A673 (cell line): ENCODE results near the gene SIT1. TPM values are rescaled to one million over a fixed set of nuclear protein-coding genes. Genes with fewer than 3 reads are reported as not detected.

Experiments used
- BruUV-seq: library from RNA; stranded (reverse); fragments of 400-500 nt; replicated peaks from 2 replicates; lab custom pipeline; 2021; lab: Mats Ljungman, UMichigan
- CTCF ChIA-PET: fragments of 300-600 bp; sonication (Branson Sonifier 250); formaldehyde crosslinking; loops from one replicate; lab custom pipeline; 2022; ENCODE audit warnings: antibody characterized with exemption; lab: Charles Lee
- POLR2A ChIA-PET: fragments of 300-600 bp; sonication (Branson Sonifier 250); formaldehyde crosslinking; loops from one replicate; lab custom pipeline; 2022; ENCODE audit warnings: antibody characterized with exemption; ENCODE audit not compliant: low non-redundant PET; lab: Charles Lee
- DNase-seq: peaks from one replicate; pipeline ENCODE4 v3.0.0-alpha.2; 2015; ENCODE audit warnings: low spot score
- H3K27ac ChIP-seq: fragments of 200-600 bp; sonication (generic); 2 replicates; pipeline ENCODE4 v1.5.1; 2016; ENCODE audit warnings: mixed run types, low read depth, mild to moderate bottlenecking, mixed read lengths, antibody characterized with exemption, low read length; ENCODE audit not compliant: poor library complexity, severe bottlenecking
- H3K27me3 ChIP-seq: fragments of 200-600 bp; sonication (generic); replicated peaks from 2 replicates; pipeline ENCODE4 v1.6.1; 2017; ENCODE audit warnings: mixed run types, low read depth, mild to moderate bottlenecking, mixed read lengths, antibody characterized with exemption, low read length; ENCODE audit not compliant: insufficient read depth, poor library complexity
- H3K36me3 ChIP-seq: fragments of 200-600 bp; sonication (generic); 2 replicates; pipeline ENCODE4 v1.6.1; 2016; ENCODE audit warnings: mixed run types, mild to moderate bottlenecking, mixed read lengths, antibody characterized with exemption, low read length; ENCODE audit not compliant: insufficient read depth, poor library complexity, severe bottlenecking
- H3K4me1 ChIP-seq: fragments of 200-600 bp; sonication (generic); 2 replicates; pipeline ENCODE4 v1.6.1; 2017; ENCODE audit warnings: mixed run types, mild to moderate bottlenecking, mixed read lengths, antibody characterized with exemption, low read length; ENCODE audit not compliant: insufficient read depth, poor library complexity, severe bottlenecking
- H3K4me3 ChIP-seq: fragments of 200-600 bp; sonication (generic); 2 replicates; pipeline ENCODE4 v1.5.1; 2016; ENCODE audit warnings: low read depth, mixed run types, mild to moderate bottlenecking, mixed read lengths, low read length; ENCODE audit not compliant: poor library complexity, severe bottlenecking
- H3K9me3 ChIP-seq: fragments of 200-600 bp; sonication (generic); 2 replicates; pipeline ENCODE4 v1.6.1; 2016; ENCODE audit warnings: mixed run types, low read depth, mild to moderate bottlenecking, mixed read lengths, antibody characterized with exemption, low read length; ENCODE audit not compliant: poor library complexity, severe bottlenecking
- EZH2 ChIP-seq: fragments of 200-600 bp; sonication (generic); IDR thresholded peaks from 2 replicates; pipeline ENCODE4 v1.6.1; 2017; ENCODE audit warnings: borderline replicate concordance, low read depth, mild to moderate bottlenecking, mixed read lengths, antibody characterized with exemption, low read length; ENCODE audit not compliant: poor library complexity, severe bottlenecking
- intact Hi-C: fragments of 100-400 bp; cut with micrococcal nuclease; formaldehyde crosslinking; loops from one replicate; pipeline ENCODE4 v1.10.0; 2022; ENCODE audit not compliant: unreplicated experiment
- microRNA-seq: library from miRNA; unstranded; fragments of <30 nt; microRNA quantifications from one replicate; pipeline ENCODE4 v1.2.0, GENCODE V29; 2021
- total RNA-seq: library from RNA; stranded (reverse); gene quantifications from 2 replicates; pipeline ENCODE4 v1.2.3, GENCODE V29; 2021
- TF ChIP-seq, protein P1 (sequence below): fragments of 300-800, 200-600 bp; sonication (generic); conservative IDR thresholded peaks from 2 replicates; pipeline ENCODE4 v1.5.1; 2017; ENCODE audit warnings: low read depth, mild to moderate bottlenecking, antibody characterized with exemption, low read length, moderate library complexity, mixed read lengths

Gene SIT1
- total RNA-seq, 1 experiment from 2014 or later = not detected

DNA sequence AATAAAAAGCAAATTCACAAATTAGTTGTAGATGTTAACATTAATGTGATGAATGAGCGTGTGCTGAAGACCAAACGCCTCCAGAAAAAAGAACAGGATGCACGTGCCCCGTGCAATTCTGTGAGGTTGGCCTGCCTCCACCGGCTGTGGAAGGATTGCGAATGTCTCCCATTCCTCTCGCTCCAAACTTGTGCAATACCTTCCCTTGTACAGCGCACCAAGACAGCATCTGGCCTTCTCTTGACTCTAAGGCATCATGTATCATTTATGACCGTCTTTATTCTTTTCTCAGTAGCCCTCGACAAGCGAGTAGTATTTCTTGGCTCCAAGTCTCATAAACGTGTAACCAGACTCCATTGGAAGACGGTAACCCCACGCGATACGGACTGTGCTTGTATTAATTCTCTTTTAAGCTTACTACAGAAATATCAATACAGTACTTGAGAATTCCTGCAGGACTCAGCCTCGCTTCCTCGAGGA lies 47.2 kb downstream of the SIT1 start:
- CTCF ChIA-PET = interaction anchor here (0.5 to 0.9 kb wide), 7 partner anchors 12 to 137 kb away, joined by 3 to 4 read pairs (median 4); no protein-coding TSS in a partner anchor
- BruUV-seq = TSS peak; percentile 95
- peaks cover under 1% of the 10 kb centered on the region for H3K36me3 ChIP-seq
- POLR2A ChIA-PET = no interaction called here
- no peaks in the 10 kb centered on the region for H3K9me3 ChIP-seq
- H3K27ac ChIP-seq = peak overlapping the region; percentile 79
- TF ChIP-seq, protein P1, sequence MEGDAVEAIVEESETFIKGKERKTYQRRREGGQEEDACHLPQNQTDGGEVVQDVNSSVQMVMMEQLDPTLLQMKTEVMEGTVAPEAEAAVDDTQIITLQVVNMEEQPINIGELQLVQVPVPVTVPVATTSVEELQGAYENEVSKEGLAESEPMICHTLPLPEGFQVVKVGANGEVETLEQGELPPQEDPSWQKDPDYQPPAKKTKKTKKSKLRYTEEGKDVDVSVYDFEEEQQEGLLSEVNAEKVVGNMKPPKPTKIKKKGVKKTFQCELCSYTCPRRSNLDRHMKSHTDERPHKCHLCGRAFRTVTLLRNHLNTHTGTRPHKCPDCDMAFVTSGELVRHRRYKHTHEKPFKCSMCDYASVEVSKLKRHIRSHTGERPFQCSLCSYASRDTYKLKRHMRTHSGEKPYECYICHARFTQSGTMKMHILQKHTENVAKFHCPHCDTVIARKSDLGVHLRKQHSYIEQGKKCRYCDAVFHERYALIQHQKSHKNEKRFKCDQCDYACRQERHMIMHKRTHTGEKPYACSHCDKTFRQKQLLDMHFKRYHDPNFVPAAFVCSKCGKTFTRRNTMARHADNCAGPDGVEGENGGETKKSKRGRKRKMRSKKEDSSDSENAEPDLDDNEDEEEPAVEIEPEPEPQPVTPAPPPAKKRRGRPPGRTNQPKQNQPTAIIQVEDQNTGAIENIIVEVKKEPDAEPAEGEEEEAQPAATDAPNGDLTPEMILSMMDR = no peak
- TF ChIP-seq EZH2 = no peak
- intact Hi-C loops = loop anchor here (5.0 to 10.0 kb wide), 3 partner anchors 44 to 486 kb away; partner anchors contain the start of genes ATOSB, HINT2 and SPAG8
- no peaks in the 10 kb centered on the region for H3K4me1 ChIP-seq
- no peak for DNase-seq
- H3K27me3 ChIP-seq = no peaks in the 10 kb centered on the region
- peak overlapping the region; percentile 79 for H3K4me3 ChIP-seq

DNA sequence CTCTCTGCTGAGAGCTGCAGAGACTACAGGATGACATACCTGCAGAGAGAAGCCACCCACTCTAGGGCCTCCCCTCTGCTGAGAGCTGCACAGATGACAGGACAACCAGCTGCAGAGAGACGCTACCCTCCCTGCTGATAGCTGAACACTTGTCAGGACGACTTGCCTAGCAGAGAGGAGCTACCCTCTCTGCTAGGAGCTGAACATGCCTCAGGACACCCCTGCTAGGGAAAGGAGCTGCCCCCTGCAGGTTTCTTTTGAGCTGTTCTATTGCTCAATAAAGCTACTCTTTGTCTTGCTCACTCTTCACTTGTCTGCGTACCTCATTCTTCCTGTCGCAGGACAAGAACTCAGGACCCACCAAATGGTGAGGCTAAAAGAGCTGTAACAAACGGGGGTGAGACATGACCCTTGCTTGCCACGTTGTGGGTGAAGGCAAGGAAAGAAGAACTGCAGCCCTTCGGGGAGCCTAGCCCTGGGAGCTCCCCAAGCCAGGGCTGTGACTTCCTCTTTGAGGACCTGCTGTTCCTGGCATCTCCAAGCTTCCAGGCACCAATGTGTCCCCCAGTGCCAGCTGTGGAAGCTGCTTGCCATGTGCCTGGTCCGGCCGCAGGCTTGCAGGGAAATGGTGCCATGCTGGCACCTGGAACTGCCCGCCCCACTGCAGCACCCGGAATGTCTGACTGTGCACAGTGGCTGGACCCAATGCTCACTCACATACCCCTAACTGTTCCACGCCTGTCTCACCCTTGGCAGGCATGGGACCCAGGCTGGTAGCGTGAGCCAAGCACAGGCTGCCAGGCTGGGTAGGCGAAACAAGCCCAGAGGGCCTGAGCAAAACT lies 50.7 kb downstream of the SIT1 start:
- H3K36me3 ChIP-seq = no peaks in the 10 kb centered on the region

More for the DNA sequence above, 50.7 kb downstream of the SIT1 start:
- no TSS peak for BruUV-seq
- ChIA-PET CTCF (interaction anchor here (0.6 kb wide), 1 partner anchor 480 kb away, joined by 4 read pairs; no protein-coding TSS in a partner anchor), POLR2A (no interaction called here)
- intact Hi-C loops = loop anchor here (5.0 to 10.0 kb wide), 3 partner anchors 47 to 483 kb away; partner anchors contain the start of genes ATOSB, HINT2 and SPAG8
- Histone ChIP-seq H3K27me3 (no peaks in the 10 kb centered on the region), H3K9me3 (no peaks in the 10 kb centered on the region), H3K4me3 (no peak overlapping the region), H3K27ac (no peak overlapping the region), H3K4me1 (no peaks in the 10 kb centered on the region)
- TF ChIP-seq, protein P1 = peak; percentile 43
- TF ChIP-seq EZH2 = no peak
- DNase-seq = peak; percentile 60

Small RNA genes within 50 kb of the gene (microRNA-seq; reads per million reads assigned to microRNA genes)
- 0.81 reads per million for gene MIR4667

Other genes starting within 250 kb of the SIT1 start
- 19.4 and 22.2 TPM in 2 replicates for gene RUSC2, start 160.8 kb downstream of the SIT1 start, total RNA-seq
- gene TESK1, start 45.7 kb downstream of the SIT1 start, total RNA-seq = 31.8 and 31.9 TPM in 2 replicates
- gene CD72, start 32.5 kb downstream of the SIT1 start, total RNA-seq = not detected in 2 replicates
- 13,531 and 14,573 TPM in 2 replicates for gene RMRP, start 7.1 kb upstream of the SIT1 start, total RNA-seq
- gene CCDC107, start 7.4 kb upstream of the SIT1 start, total RNA-seq = 12.9 and 16.4 TPM in 2 replicates
- gene ARHGEF39, start 14.3 kb upstream of the SIT1 start, total RNA-seq = 25.0 and 27.7 TPM in 2 replicates
- gene CA9, start 23.0 kb upstream of the SIT1 start, total RNA-seq = 0.32 and 1.4 TPM in 2 replicates
- 39.2 and 44.3 TPM in 2 replicates for gene TPM2, start 39.0 kb upstream of the SIT1 start, total RNA-seq
- gene TLN1, start 81.3 kb upstream of the SIT1 start, total RNA-seq = 173 and 178 TPM in 2 replicates
- 27.6 and 29.1 TPM in 2 replicates for gene CREB3, start 81.7 kb upstream of the SIT1 start, total RNA-seq
- gene GBA2, start 98.3 kb upstream of the SIT1 start, total RNA-seq = 67.6 and 70.5 TPM in 2 replicates
- gene RGP1, start 98.4 kb upstream of the SIT1 start, total RNA-seq = 21.9 and 26.3 TPM in 2 replicates
- gene MSMP, start 103.3 kb upstream of the SIT1 start, total RNA-seq = not detected in 2 replicates
- 4.7 and 9.1 TPM in 2 replicates for gene NPR2, start 140.7 kb upstream of the SIT1 start, total RNA-seq
- gene SPAG8, start 161.3 kb upstream of the SIT1 start, total RNA-seq = 1.1 and 1.4 TPM in 2 replicates
- gene HINT2, start 164.1 kb upstream of the SIT1 start, total RNA-seq = 51.5 and 68.9 TPM in 2 replicates
- gene FAM221B, start 177.8 kb upstream of the SIT1 start, total RNA-seq = not detected in 2 replicates
- gene TMEM8B, start 178.3 kb upstream of the SIT1 start, total RNA-seq = 6.9 and 10.9 TPM in 2 replicates
- not detected in 2 replicates for gene OR13J1, start 219.5 kb upstream of the SIT1 start, total RNA-seq